GM18873 (cell line): ENCODE data around the gene SLC4A1AP.
"Not testable (repeated sequence)": the region's sequence is repeated elsewhere in the genome, so short reads cannot be mapped to it uniquely, and the experiment has no call there.

Source experiments
- ATAC-seq: cut with Tn5 transposase; IDR thresholded peaks from one replicate; pipeline ENCODE4 v1.9.1; 2021; ENCODE audit warnings: mild to moderate bottlenecking, moderate library complexity, moderate number of reproducible peaks; ENCODE audit not compliant: unreplicated experiment, low FRiP score

SLC4A1AP gene

GRCh38 chr2:27647737-27648136 lies 16.0 kb upstream of the SLC4A1AP start:
- no peak for ATAC-seq

GRCh38 chr2:27651056-27651455 lies 12.6 kb upstream of the SLC4A1AP start:
- no peak for ATAC-seq

- no peak for ATAC-seq
These were observed 11.3 kb upstream of the SLC4A1AP start for GRCh38 chr2:27652341-27652740.

- ATAC-seq, result no peak
These were observed 10.9 kb upstream of the SLC4A1AP start for GRCh38 chr2:27652790-27653189.

- no peak for ATAC-seq
These were observed 10.3 kb upstream of the SLC4A1AP start for GRCh38 chr2:27653397-27653796.

- ATAC-seq, result no peak
These were observed 8.3 kb upstream of the SLC4A1AP start for GRCh38 chr2:27655155-27655951.

GRCh38 chr2:27661371-27661770 lies 2.3 kb upstream of the SLC4A1AP start:
- no peak for ATAC-seq

- ATAC-seq, result peak; percentile 27
These were observed 475 bp downstream of the SLC4A1AP start for GRCh38 chr2:27664154-27664574.

GRCh38 chr2:27664622-27665363 lies 1.1 kb downstream of the SLC4A1AP start:
- no peak for ATAC-seq

- no peak for ATAC-seq
These were observed 3.8 kb downstream of the SLC4A1AP start for GRCh38 chr2:27667446-27667845.

GRCh38 chr2:27671235-27671634 lies 7.5 kb downstream of the SLC4A1AP start:
- no peak for ATAC-seq

- no peak for ATAC-seq
These were observed 9.2 kb downstream of the SLC4A1AP start for GRCh38 chr2:27672723-27673486.

GRCh38 chr2:27680571-27680970 lies 16.9 kb downstream of the SLC4A1AP start:
- no peak for ATAC-seq

- ATAC-seq, result no peak
These were observed 18.2 kb downstream of the SLC4A1AP start for GRCh38 chr2:27681841-27682240.

- not testable (repeated sequence) for ATAC-seq
These were observed 18.7 kb downstream of the SLC4A1AP start for GRCh38 chr2:27682334-27682771.

GRCh38 chr2:27683390-27684071 lies 19.8 kb downstream of the SLC4A1AP start:
- peak; percentile 63 for ATAC-seq

GRCh38 chr2:27685006-27685405 lies 21.3 kb downstream of the SLC4A1AP start:
- not testable (repeated sequence) for ATAC-seq

- no peak for ATAC-seq
These were observed 21.9 kb downstream of the SLC4A1AP start for GRCh38 chr2:27685577-27685976.

- ATAC-seq, result no peak
These were observed 23.5 kb downstream of the SLC4A1AP start for GRCh38 chr2:27687232-27687631.

GRCh38 chr2:27689424-27689823 lies 25.7 kb downstream of the SLC4A1AP start:
- ATAC-seq, result no peak
